ENCODE results near the gene GCNT1.

GCNT1 gene

DNA sequence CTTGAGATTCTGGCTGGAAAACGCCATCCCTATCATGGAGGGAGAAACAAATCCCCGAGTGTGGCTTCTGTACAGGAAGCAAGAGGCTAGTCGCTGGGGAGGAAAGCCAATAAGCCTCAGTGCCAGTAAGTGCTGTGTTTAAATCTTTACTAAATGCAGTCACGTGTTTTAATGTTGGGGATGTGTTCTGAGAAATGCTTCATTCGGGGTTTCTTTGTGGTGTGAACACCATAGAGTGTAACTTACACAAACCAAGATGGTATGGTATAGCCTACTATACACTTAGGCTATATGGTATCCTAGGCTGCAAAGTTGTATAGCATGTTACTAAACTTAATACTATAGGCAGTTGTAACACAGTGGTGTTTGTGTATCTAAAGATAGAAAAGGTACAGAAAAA is 94.7 kb downstream of the GCNT1 start:
- no peak for TF ChIP-seq RARB (CRISPR knock-in tag; IDR thresholded peaks at IDR 0.05)
- no peak for TF ChIP-seq ZFP30 (CRISPR knock-in tag; IDR thresholded peaks at IDR 0.05)
- TF ChIP-seq, protein P1, sequence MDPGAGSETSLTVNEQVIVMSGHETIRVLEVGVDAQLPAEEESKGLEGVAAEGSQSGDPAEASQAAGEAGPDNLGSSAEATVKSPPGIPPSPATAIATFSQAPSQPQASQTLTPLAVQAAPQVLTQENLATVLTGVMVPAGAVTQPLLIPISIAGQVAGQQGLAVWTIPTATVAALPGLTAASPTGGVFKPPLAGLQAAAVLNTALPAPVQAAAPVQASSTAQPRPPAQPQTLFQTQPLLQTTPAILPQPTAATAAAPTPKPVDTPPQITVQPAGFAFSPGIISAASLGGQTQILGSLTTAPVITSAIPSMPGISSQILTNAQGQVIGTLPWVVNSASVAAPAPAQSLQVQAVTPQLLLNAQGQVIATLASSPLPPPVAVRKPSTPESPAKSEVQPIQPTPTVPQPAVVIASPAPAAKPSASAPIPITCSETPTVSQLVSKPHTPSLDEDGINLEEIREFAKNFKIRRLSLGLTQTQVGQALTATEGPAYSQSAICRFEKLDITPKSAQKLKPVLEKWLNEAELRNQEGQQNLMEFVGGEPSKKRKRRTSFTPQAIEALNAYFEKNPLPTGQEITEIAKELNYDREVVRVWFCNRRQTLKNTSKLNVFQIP (CRISPR knock-in tag; IDR thresholded peaks at IDR 0.05; ENCODE audit: borderline replicate concordance, low read depth): no peak
- TF ChIP-seq BACH2 (CRISPR knock-in tag; IDR thresholded peaks at IDR 0.05; ENCODE audit: borderline replicate concordance): no peak
- no peak for ATAC-seq
